MM.1S (cell line): ENCODE measurements around the gene IL22RA1.

Source experiments
- DNase-seq: peaks from one replicate; pipeline ENCODE4 v3.0.0-alpha.2; 2015
- H2AFZ ChIP-seq: fragments of 300-600 bp; sonication (generic); 2 replicates; pipeline ENCODE4 v1.6.0; 2016; ENCODE audit warnings: antibody characterized with exemption, low read length
- H3F3A ChIP-seq: fragments of 300-600 bp; sonication (generic); 2 replicates; pipeline ENCODE4 v1.6.1; 2016; ENCODE audit warnings: mild to moderate bottlenecking, antibody characterized with exemption, low read length, moderate library complexity, mixed read lengths; ENCODE audit not compliant: insufficient read depth
- H3K27ac ChIP-seq: fragments of 300-600 bp; sonication (generic); 2 replicates; pipeline ENCODE4 v1.5.1; 2016; ENCODE audit warnings: mild to moderate bottlenecking, low read length
- H3K27me3 ChIP-seq: fragments of 300-600 bp; sonication (generic); replicated peaks from 2 replicates; pipeline ENCODE4 v1.6.0; 2016; ENCODE audit warnings: low read length; ENCODE audit not compliant: insufficient read depth
- H3K36me3 ChIP-seq: fragments of 300-600 bp; sonication (generic); replicated peaks from 2 replicates; pipeline ENCODE4 v1.6.1; 2016; ENCODE audit warnings: mild to moderate bottlenecking, low read length, mixed read lengths; ENCODE audit not compliant: insufficient read depth
- H3K4me1 ChIP-seq: fragments of 300-600 bp; sonication (generic); 2 replicates; pipeline ENCODE4 v1.6.1; 2016; ENCODE audit warnings: low read length, mixed read lengths
- H3K4me2 ChIP-seq: fragments of 300-600 bp; sonication (generic); 2 replicates; pipeline ENCODE4 v1.6.0; 2016; ENCODE audit warnings: low read depth, low read length
- H3K4me3 ChIP-seq: fragments of 300-600 bp; sonication (generic); 2 replicates; pipeline ENCODE4 v1.5.1; 2016; ENCODE audit warnings: low read length, mixed read lengths
- H3K79me2 ChIP-seq: fragments of 300-600 bp; sonication (generic); 2 replicates; pipeline ENCODE4 v1.6.1; 2016; ENCODE audit warnings: mixed run types, low read length, mixed read lengths
- H3K9ac ChIP-seq: fragments of 300-600 bp; sonication (generic); 2 replicates; pipeline ENCODE4 v1.6.1; 2016; ENCODE audit warnings: low read length, mixed read lengths
- H3K9me2 ChIP-seq: fragments of 300-600 bp; sonication (generic); replicated peaks from 2 replicates; pipeline ENCODE4 v1.6.1; 2016; ENCODE audit warnings: mild to moderate bottlenecking, low read length, mixed read lengths; ENCODE audit not compliant: insufficient read depth
- H3K9me3 ChIP-seq: fragments of 300-600 bp; sonication (generic); replicated peaks from 2 replicates; pipeline ENCODE4 v1.6.1; 2016; ENCODE audit warnings: mild to moderate bottlenecking, low read length, mixed read lengths; ENCODE audit not compliant: insufficient read depth
- H4K20me1 ChIP-seq: fragments of 300-600 bp; sonication (generic); 2 replicates; pipeline ENCODE4 v1.6.1; 2016; ENCODE audit warnings: mild to moderate bottlenecking, low read length, moderate library complexity, mixed read lengths; ENCODE audit not compliant: insufficient read depth
- CTCF ChIP-seq: fragments of 300-600 bp; sonication (generic); IDR thresholded peaks from 2 replicates; pipeline ENCODE4 v1.5.1; 2016; ENCODE audit warnings: antibody characterized with exemption, low read length, mixed read lengths
- EZH2 ChIP-seq: fragments of 300-600 bp; sonication (generic); optimal IDR thresholded peaks from 2 replicates; pipeline ENCODE3; 2017; ENCODE audit warnings: low read depth, mild to moderate bottlenecking, antibody characterized with exemption, low read length, mixed read lengths
- EZH2phosphoT487 ChIP-seq: fragments of 300-600 bp; sonication (generic); IDR thresholded peaks from 2 replicates; pipeline ENCODE4 v1.6.1; 2018; ENCODE audit warnings: antibody characterized with exemption, low read length

Gene IL22RA1

GRCh38 chr1:24108334-24109165 is 34.4 kb downstream of the IL22RA1 start:
- Histone ChIP-seq H2AFZ (no peak overlapping the region), H3K9me3 (no peaks in the 10 kb centered on the region), H3K9ac (no peak overlapping the region)

GRCh38 chr1:24107462-24108138 is 35.3 kb downstream of the IL22RA1 start:
- Histone ChIP-seq H3K9ac (no peak overlapping the region), H3K9me3 (no peaks in the 10 kb centered on the region), H3K4me1 (no peaks in the 10 kb centered on the region), H3K4me3 (no peak overlapping the region), H3K4me2 (no peak overlapping the region), H3K36me3 (no peaks in the 10 kb centered on the region), H2AFZ (no peak overlapping the region), H3F3A (no peaks in the 10 kb centered on the region), H3K9me2 (no peaks in the 10 kb centered on the region), H4K20me1 (no peaks in the 10 kb centered on the region), H3K79me2 (no peaks in the 10 kb centered on the region), H3K27ac (no peak overlapping the region), H3K27me3 (no peaks in the 10 kb centered on the region)
- no peak for DNase-seq
- TF ChIP-seq EZH2: no peak
- TF ChIP-seq EZH2phosphoT487: no peak
- TF ChIP-seq CTCF: no peak

More at GRCh38 chr1:24108334-24109165, 34.4 kb downstream of the IL22RA1 start:
- Histone ChIP-seq H3K36me3 (no peaks in the 10 kb centered on the region), H3K9me2 (no peaks in the 10 kb centered on the region), H3K27ac (no peak overlapping the region), H3F3A (no peaks in the 10 kb centered on the region), H3K27me3 (no peaks in the 10 kb centered on the region), H3K4me3 (no peak overlapping the region), H3K4me1 (no peaks in the 10 kb centered on the region), H3K79me2 (no peaks in the 10 kb centered on the region), H4K20me1 (no peaks in the 10 kb centered on the region), H3K4me2 (no peak overlapping the region)
- no peak for TF ChIP-seq CTCF
- no peak for TF ChIP-seq EZH2phosphoT487
- no peak for TF ChIP-seq EZH2
- DNase-seq: no peak

- Histone ChIP-seq H3K4me1 (no peaks in the 10 kb centered on the region), H3K9me2 (no peaks in the 10 kb centered on the region), H3F3A (no peaks in the 10 kb centered on the region), H3K4me3 (no peak overlapping the region), H3K9ac (no peak overlapping the region), H3K36me3 (no peaks in the 10 kb centered on the region), H3K4me2 (no peak overlapping the region), H2AFZ (no peak overlapping the region), H3K27me3 (no peaks in the 10 kb centered on the region), H3K79me2 (no peaks in the 10 kb centered on the region), H4K20me1 (no peaks in the 10 kb centered on the region), H3K27ac (no peak overlapping the region), H3K9me3 (no peaks in the 10 kb centered on the region)
- TF ChIP-seq EZH2 (no peak), CTCF (no peak), EZH2phosphoT487 (no peak)
- no peak for DNase-seq
Measured at GRCh38 chr1:24105368-24106160, 37.4 kb downstream of the IL22RA1 start.
